Measurements from ENCODE around the gene SCGN. TPM values are rescaled to one million over a fixed set of nuclear protein-coding genes. Genes with fewer than 3 reads are reported as not detected.

SCGN gene
- total and polyA plus RNA-seq, 10 donors: not detected

DNA sequence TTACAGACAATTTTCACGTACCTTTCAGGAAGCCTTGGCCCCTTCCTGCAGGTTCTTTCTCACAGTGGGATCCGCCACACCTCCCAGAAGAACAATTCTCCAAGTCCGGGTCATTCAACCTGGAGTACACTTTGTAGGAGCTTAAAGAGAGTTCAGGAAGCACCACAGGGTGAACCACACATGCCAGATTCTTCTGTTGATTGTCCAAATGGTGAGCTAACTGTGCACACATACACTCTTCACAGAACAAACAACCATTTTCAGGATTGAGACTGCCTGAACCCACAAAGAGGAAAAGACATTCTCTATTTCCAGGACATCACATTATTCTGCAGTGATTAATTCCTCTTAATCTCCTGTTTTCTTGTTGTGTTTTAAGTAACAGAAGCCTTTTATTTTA, 51.0 kb downstream of the SCGN start:
- H3K4me3 ChIP-seq: no peak overlapping the region
- 54 to 78% (median 74%) methylated on average over 3 of the region's 3 CpGs for WGBS, 5 donors
- TF ChIP-seq, protein P1, sequence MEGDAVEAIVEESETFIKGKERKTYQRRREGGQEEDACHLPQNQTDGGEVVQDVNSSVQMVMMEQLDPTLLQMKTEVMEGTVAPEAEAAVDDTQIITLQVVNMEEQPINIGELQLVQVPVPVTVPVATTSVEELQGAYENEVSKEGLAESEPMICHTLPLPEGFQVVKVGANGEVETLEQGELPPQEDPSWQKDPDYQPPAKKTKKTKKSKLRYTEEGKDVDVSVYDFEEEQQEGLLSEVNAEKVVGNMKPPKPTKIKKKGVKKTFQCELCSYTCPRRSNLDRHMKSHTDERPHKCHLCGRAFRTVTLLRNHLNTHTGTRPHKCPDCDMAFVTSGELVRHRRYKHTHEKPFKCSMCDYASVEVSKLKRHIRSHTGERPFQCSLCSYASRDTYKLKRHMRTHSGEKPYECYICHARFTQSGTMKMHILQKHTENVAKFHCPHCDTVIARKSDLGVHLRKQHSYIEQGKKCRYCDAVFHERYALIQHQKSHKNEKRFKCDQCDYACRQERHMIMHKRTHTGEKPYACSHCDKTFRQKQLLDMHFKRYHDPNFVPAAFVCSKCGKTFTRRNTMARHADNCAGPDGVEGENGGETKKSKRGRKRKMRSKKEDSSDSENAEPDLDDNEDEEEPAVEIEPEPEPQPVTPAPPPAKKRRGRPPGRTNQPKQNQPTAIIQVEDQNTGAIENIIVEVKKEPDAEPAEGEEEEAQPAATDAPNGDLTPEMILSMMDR (IDR thresholded peaks at IDR 0.05 in 8 of 11, conservative IDR thresholded peaks at IDR 0.05 in 3 of 11): no peak
- TF ChIP-seq POLR2AphosphoS5 (IDR thresholded peaks at IDR 0.05) (no peak), POLR2A (IDR thresholded peaks at IDR 0.05) (no peak)
- H3K4me1 ChIP-seq: no peaks in the 10 kb centered on the region
- intact Hi-C loops (cut with DNase I; ENCODE audit: low total_unique reads): no loop called here
- no peaks in the 10 kb centered on the region for H3K27me3 ChIP-seq (replicated peaks in 1 of 7)
- no peaks in the 10 kb centered on the region for H3K36me3 ChIP-seq
- no peaks in the 10 kb centered on the region for H3K9me3 ChIP-seq
- no peak for DNase-seq
- no peak overlapping the region for H3K27ac ChIP-seq

DNA sequence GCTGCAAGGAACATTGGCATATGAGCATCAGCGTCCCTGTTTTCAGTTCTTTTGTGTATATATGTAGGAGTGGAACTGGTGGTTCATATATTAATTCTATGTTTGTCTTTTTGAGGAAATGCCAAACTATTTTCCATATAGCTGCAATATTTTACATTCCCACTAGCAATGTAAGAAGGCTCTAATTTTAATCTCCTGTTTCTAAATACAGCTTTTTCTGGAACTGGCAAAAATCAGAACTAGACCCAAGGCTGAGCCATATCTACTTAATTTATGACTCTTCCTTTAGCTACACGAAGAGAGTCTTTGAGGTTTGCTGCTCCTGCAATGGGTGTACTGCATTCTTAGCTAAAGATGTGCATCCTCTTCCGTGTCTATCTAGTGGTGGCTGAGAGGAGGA, 52.0 kb downstream of the SCGN start:
- intact Hi-C loops (cut with DNase I; ENCODE audit: low total_unique reads): no loop called here
- TF ChIP-seq POLR2A (IDR thresholded peaks at IDR 0.05) (no peak), POLR2AphosphoS5 (IDR thresholded peaks at IDR 0.05) (no peak)
- TF ChIP-seq, protein P1 (IDR thresholded peaks at IDR 0.05 in 8 of 11, conservative IDR thresholded peaks at IDR 0.05 in 3 of 11): no peak
- Histone ChIP-seq H3K27ac (no peak overlapping the region), H3K9me3 (no peaks in the 10 kb centered on the region), H3K36me3 (no peaks in the 10 kb centered on the region), H3K4me1 (no peaks in the 10 kb centered on the region), H3K27me3 (replicated peaks in 1 of 7) (no peaks in the 10 kb centered on the region), H3K4me3 (no peak overlapping the region)
- no peak for DNase-seq
- WGBS, 5 donors: 60 to 73% (median 67%) methylated on average over 3 of the region's 3 CpGs

DNA sequence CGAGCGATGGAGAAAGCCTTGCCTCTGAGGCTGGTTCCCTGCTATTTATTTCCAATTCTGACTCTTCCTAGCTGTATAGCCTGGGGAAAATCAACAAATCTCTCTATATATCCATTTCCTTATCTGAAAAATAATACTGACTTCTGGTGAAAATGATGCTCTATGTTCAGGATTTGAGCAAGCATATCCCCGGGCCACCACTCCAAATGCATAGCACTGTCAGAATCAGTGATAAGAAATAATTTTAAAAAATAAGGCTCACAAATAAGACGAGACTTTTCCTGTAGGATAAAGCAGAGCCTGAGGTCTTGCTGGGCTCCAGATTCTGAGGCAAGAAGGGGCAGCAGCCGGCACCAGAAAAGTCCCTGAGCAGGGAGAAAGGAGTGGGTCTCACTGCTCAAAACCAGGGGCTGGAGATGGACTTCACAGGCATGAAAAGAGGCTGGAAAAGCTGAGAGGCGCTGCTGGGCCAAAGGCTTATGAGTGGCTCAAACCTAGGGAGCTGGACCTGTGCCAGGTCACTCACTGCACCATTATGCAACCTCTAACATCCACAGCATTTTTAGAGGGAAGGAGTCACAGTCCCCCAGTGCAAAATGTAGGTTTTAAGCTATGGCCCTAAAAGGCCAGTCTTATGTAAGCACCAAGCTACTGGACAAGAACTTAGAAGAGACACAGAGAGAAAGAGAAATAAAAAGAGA, 54.4 kb downstream of the SCGN start:
- intact Hi-C loops (cut with DNase I; ENCODE audit: low total_unique reads): no loop called here
- WGBS, 5 donors: 80 to 91% (median 83%) methylated on average over 6 of the region's 6 CpGs
- DNase-seq: no peak
- no peak overlapping the region for H3K4me3 ChIP-seq
- H3K4me1 ChIP-seq: no peaks in the 10 kb centered on the region
- TF ChIP-seq POLR2A (IDR thresholded peaks at IDR 0.05) (no peak), POLR2AphosphoS5 (IDR thresholded peaks at IDR 0.05) (no peak)
- TF ChIP-seq, protein P1 (IDR thresholded peaks at IDR 0.05 in 8 of 11, conservative IDR thresholded peaks at IDR 0.05 in 3 of 11): no peak
- no peaks in the 10 kb centered on the region for H3K36me3 ChIP-seq
- no peak overlapping the region for H3K27ac ChIP-seq
- H3K27me3 ChIP-seq (replicated peaks in 1 of 7): peaks cover 0 to 9% (median 0%) of the 10 kb centered on the region in 7 donors
- H3K9me3 ChIP-seq: no peaks in the 10 kb centered on the region

DNA sequence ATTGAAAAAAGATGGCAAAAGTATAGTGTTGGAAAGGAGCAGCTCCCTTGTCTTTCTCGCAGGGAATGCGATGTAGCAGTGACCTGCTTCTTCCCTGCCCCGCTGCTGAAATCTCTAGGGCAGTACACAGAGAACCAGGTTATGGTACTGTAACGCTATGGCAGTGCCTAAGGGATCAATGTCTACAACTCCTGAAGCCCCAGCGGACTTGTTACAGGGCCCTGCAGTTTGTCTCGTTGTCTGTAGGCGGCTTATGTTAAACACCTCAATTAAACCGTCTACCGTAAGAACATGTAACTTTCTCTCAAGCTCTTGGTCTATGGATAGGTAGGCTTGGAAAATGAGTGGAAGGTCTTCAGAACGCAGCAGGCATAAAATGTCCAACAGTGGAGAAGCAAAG, 57.7 kb downstream of the SCGN start:
- Histone ChIP-seq H3K9me3 (no peaks in the 10 kb centered on the region), H3K27ac (no peak overlapping the region), H3K4me1 (no peaks in the 10 kb centered on the region), H3K27me3 (replicated peaks in 1 of 7) (peaks cover 0 to 9% (median 0%) of the 10 kb centered on the region in 7 donors), H3K4me3 (no peak overlapping the region), H3K36me3 (no peaks in the 10 kb centered on the region)
- WGBS, 5 donors: 87 to 95% (median 92%) methylated on average over 10 of the region's 10 CpGs
- intact Hi-C loops (cut with DNase I; ENCODE audit: low total_unique reads): no loop called here
- TF ChIP-seq POLR2A (IDR thresholded peaks at IDR 0.05): no peak
- DNase-seq: no peak
